ENCODE measurements around the gene ELMOD1.

The ELMOD1 gene

GRCh38 chr11:107651672-107652071 is 60.7 kb downstream of the ELMOD1 start:
- no peak for DNase-seq

- DNase-seq: no peak
These were observed 62.1 kb downstream of the ELMOD1 start for GRCh38 chr11:107653076-107653475.

GRCh38 chr11:107655602-107656001 is 64.7 kb downstream of the ELMOD1 start:
- no peak for DNase-seq

- DNase-seq: no peak
These were observed 68.4 kb downstream of the ELMOD1 start for GRCh38 chr11:107659310-107659709.

GRCh38 chr11:107660066-107660465 is 69.1 kb downstream of the ELMOD1 start:
- no peak for DNase-seq

GRCh38 chr11:107661656-107662055 is 70.7 kb downstream of the ELMOD1 start:
- no peak for DNase-seq

- no peak for DNase-seq
These were observed 74.1 kb downstream of the ELMOD1 start for GRCh38 chr11:107665018-107665417.

- no peak for DNase-seq
These were observed 76.1 kb downstream of the ELMOD1 start for GRCh38 chr11:107666911-107667613.

- no peak for DNase-seq
These were observed 78.3 kb downstream of the ELMOD1 start for GRCh38 chr11:107669191-107669740.

GRCh38 chr11:107669893-107670601 is 79.1 kb downstream of the ELMOD1 start:
- DNase-seq: no peak

- DNase-seq: no peak
These were observed 85.0 kb downstream of the ELMOD1 start for GRCh38 chr11:107675902-107676301.

GRCh38 chr11:107676336-107677057 is 85.5 kb downstream of the ELMOD1 start:
- no peak for DNase-seq

GRCh38 chr11:107677924-107678631 is 87.1 kb downstream of the ELMOD1 start:
- no peak for DNase-seq

GRCh38 chr11:107678632-107678971 is 87.7 kb downstream of the ELMOD1 start:
- DNase-seq: no peak

GRCh38 chr11:107679255-107680024 is 88.5 kb downstream of the ELMOD1 start:
- DNase-seq: no peak

- no peak for DNase-seq
These were observed 91.2 kb downstream of the ELMOD1 start for GRCh38 chr11:107682171-107682570.

- DNase-seq: no peak
These were observed 91.6 kb downstream of the ELMOD1 start for GRCh38 chr11:107682572-107682971.

- DNase-seq: no peak
These were observed 92.1 kb downstream of the ELMOD1 start for GRCh38 chr11:107683061-107683460.

GRCh38 chr11:107683807-107684206 is 92.9 kb downstream of the ELMOD1 start:
- DNase-seq: no peak

GRCh38 chr11:107688322-107688918 is 97.5 kb downstream of the ELMOD1 start:
- DNase-seq: no peak

- DNase-seq: peak; percentile 37
These were observed 98.6 kb downstream of the ELMOD1 start for GRCh38 chr11:107689317-107690202.
